GM20000 (cell line): ENCODE data around the gene CDKAL1.
"Not testable (repeated sequence)": the region's sequence is repeated elsewhere in the genome, so short reads cannot be mapped to it uniquely, and the experiment has no call there.

Experiments
- DNase-seq: peaks from one replicate; pipeline ENCODE4 v3.0.0; 2012; ENCODE audit warnings: low spot score
- TF ChIP-seq, protein P1 (sequence below): IDR thresholded peaks from 2 replicates; pipeline ENCODE4 v1.5.1; 2012; ENCODE audit warnings: mild to moderate bottlenecking, control low read depth; ENCODE audit errors: extremely low read depth, missing control alignments

The CDKAL1 gene

DNA sequence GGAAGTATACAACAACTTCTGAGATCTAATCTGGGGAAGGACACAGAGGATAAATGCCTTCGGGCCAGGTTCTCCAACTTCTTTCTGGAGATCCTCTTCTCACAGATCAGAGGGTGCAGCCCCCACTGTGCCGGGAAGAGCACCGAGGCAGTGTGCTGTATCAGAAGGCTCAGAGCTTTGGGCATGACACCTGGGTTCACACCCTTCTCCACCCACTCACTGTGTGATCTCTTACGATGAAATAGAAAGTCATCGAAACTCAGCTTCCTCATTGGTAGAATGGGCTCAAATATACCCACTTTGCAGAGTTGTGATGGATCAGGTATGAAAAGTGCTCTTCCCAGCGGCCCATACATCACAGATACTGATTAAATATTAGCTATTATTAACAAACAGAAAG, 711.8 kb downstream of the CDKAL1 start:
- no peak for DNase-seq
- TF ChIP-seq, protein P1, sequence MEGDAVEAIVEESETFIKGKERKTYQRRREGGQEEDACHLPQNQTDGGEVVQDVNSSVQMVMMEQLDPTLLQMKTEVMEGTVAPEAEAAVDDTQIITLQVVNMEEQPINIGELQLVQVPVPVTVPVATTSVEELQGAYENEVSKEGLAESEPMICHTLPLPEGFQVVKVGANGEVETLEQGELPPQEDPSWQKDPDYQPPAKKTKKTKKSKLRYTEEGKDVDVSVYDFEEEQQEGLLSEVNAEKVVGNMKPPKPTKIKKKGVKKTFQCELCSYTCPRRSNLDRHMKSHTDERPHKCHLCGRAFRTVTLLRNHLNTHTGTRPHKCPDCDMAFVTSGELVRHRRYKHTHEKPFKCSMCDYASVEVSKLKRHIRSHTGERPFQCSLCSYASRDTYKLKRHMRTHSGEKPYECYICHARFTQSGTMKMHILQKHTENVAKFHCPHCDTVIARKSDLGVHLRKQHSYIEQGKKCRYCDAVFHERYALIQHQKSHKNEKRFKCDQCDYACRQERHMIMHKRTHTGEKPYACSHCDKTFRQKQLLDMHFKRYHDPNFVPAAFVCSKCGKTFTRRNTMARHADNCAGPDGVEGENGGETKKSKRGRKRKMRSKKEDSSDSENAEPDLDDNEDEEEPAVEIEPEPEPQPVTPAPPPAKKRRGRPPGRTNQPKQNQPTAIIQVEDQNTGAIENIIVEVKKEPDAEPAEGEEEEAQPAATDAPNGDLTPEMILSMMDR, result no peak

DNA sequence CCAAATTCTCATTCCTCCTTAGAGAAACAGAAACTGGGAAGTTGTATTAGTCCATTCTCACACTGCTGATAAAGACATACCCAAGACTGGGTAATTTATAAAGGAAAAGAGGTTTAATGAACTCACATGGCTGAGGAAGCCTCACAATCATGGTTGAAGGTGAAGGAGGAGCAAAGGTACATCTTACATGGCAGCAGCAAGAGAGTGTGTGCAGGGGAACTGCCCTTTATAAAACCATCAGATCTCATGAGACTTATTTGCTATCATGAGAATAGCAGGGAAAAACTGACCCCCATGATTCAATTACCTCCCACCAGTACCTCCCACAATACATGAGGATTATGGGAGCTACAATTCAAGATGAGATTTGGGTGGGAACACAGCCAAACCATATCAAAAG, 720.2 kb downstream of the CDKAL1 start:
- DNase-seq, result not testable (repeated sequence)

DNA sequence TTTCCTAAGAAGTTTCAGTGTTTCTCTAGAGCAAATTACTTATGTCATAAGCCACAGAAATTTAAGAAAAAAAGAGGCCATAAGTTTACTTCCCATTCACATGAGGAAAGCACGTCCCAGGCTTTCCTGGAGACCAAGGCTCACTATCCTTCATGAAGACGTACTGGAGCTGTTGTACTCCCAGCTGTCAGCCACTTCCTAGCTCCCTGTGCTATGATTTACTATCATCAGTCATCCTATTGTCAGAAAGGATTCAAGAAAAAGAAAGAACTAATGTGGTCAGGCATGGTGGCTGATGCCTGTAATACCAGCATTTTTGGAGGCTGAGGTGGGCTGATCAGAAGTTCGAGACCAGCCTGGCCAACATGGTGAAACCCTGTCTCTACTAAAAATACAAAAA, 721.9 kb downstream of the CDKAL1 start:
- TF ChIP-seq, protein P1, result no peak
- no peak for DNase-seq

DNA sequence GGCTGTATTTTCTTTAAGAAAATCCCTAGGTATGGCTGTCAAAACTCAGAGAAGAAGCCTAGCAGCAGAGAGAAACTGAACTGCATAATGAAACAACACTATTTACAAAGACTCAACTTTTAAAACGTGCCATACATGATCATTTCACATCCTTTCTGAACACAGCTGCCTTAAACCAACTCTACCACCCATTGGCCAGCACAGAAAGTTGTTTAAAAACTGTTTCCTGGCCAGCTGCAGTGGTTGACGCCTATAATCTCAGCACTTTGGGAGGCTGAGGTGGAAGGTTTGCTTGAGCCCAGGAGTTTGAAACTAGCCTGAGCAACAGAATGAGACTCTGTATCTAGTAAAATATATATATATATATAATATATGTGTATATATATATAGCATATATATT, 722.9 kb downstream of the CDKAL1 start:
- TF ChIP-seq, protein P1, result no peak
- no peak for DNase-seq

DNA sequence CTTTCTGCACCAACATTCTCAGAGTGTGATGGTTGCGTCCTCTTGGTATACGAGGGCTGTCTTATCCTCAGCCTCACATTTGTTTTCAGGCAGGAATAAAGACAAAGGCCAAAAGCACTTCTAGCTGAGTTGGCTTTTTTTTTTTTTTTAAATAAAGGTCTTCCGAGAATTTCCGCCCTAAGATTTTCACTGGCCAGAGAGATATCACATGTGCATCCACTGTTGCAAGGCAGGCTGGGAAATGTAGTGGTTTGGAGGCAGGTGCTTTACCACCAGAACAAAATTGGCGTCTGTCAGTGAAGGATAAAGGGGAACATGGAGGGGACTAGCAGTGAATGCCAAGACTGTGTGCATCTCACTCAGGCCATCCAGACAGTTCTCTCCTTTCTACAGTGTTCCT, 724.4 kb downstream of the CDKAL1 start:
- no peak for DNase-seq
- TF ChIP-seq, protein P1, result no peak

DNA sequence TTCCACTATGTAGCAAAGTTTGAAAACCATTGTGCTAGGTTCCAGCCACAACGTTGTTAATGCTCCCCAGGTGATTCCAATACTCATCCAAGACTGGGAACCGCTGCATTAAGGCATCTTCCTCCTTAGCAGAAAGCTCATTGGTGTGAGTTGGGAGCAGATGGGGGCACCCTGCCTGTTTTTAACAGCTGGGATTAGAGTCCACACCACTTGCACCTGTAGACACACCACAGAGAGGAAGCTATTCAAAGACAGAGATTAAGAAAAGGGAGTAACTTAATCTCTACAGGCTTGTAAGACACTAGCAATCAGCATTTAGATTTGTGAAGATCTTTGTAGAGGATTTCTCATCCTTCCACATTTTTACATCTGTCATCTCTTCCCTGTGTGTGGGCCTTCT, 725.4 kb downstream of the CDKAL1 start:
- TF ChIP-seq, protein P1, result no peak
- DNase-seq, result no peak

DNA sequence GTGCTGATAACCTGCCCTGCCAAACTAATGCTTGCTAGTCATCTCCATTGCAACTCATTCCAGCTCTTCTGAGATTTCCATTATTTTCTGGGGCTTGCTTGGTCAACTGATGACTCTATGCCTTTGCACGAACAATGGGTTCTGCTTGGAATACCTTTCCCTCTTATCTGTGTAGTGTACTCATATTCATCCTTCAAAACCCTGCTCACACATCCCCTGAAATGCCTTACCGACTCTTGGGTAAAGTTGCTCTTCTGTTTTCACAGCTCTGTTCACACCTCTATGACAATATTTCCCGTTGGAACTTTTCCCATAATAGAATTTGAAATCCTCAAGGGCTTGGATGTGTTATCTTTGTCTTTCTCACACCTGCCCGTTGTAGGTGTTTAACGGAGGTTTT, 728.2 kb downstream of the CDKAL1 start:
- TF ChIP-seq, protein P1, result no peak
- no peak for DNase-seq

DNA sequence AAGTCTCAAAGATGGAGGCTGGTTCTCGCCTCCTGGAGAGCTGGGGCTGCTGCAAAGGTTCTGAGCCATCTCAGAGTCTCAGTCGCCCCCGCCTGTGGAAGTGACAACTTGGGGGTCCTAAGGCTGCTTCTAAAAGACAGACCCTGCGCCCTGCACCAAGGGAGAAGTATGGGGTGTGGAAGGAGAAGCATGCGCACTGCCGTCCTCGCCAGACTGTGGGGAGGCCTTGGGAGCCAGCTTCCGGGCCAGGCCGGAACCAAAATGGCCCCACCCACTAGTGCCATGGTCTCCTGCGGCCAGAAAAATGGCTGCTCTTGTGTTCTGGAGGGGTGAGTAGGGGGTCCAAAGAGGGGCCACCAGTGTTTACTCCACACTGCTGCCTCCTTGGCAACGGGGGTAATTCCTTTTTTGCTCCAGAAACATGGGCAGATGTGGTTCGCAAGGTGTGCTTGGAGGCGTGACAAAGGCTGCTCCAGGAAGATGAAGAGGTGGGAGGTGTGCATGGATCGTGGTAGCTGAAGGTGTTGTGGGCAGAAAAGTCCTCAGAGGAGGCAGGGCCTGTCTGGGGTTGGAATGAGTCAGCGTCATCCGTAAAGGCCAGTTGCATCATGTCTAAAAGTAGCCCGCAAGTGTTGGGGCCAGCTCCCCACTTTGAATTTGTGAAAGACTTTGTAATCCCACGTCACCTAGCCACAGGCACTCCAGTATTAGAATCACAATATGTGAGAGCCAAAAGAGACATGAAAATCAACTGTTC, 729.5 kb downstream of the CDKAL1 start:
- DNase-seq, result peak; percentile 61
- TF ChIP-seq, protein P1, result no peak
